AG04449 (cell line): ENCODE measurements around the gene PTPRT.

Experiments used
- CTCF ChIA-PET: fragments of 350-600 bp; formaldehyde crosslinking; extraction: SDS; loops from one replicate; lab custom pipeline; 2021; ENCODE audit warnings: antibody characterized with exemption; lab: Yijun Ruan, JAX
- POLR2A ChIA-PET: fragments of 400-600, 350-600 bp; formaldehyde crosslinking; extraction: SDS; loops from one replicate; lab custom pipeline; 2020; ENCODE audit warnings: antibody characterized with exemption, inconsistent platforms; lab: Yijun Ruan, JAX
- DNase-seq: peaks from one replicate; pipeline ENCODE4 v3.0.0-alpha.2; 2010; ENCODE audit warnings: low read depth, low spot score
- H3K4me3 ChIP-seq: 2 replicates; pipeline ENCODE4 v1.5.1; 2011; ENCODE audit warnings: low read depth, mild to moderate bottlenecking, control low read depth, low read length
- TF ChIP-seq, protein P1 (sequence below): IDR thresholded peaks from one replicate; pipeline ENCODE4 v1.5.1; 2011; ENCODE audit warnings: mild to moderate bottlenecking, moderate library complexity, low read length, control low read depth, inconsistent platforms; ENCODE audit not compliant: insufficient read depth; ENCODE audit errors: missing control alignments

Gene PTPRT

DNA sequence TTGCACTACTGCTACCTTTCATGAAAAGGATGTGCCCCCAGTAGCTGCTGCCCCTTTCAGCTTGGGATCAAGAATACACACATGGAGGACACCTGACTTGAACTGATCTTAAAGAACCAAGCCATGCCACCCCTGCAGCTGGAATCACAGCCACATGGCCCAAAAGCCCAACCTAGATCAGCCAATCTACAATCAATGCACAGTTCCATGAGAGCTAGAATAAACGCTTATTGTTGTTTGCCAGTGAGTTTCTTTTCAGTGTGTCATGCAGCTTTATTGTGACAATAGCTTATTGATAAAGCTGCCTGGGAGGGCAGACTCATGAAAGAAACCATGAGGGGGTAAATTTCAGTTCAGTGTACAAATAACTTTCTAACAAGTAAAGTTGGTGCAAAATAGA is 397.7 kb downstream of the PTPRT start:
- DNase-seq: no peak
- ChIA-PET POLR2A (no interaction called here), CTCF (no interaction called here)
- H3K4me3 ChIP-seq: no peak overlapping the region
- TF ChIP-seq, protein P1, sequence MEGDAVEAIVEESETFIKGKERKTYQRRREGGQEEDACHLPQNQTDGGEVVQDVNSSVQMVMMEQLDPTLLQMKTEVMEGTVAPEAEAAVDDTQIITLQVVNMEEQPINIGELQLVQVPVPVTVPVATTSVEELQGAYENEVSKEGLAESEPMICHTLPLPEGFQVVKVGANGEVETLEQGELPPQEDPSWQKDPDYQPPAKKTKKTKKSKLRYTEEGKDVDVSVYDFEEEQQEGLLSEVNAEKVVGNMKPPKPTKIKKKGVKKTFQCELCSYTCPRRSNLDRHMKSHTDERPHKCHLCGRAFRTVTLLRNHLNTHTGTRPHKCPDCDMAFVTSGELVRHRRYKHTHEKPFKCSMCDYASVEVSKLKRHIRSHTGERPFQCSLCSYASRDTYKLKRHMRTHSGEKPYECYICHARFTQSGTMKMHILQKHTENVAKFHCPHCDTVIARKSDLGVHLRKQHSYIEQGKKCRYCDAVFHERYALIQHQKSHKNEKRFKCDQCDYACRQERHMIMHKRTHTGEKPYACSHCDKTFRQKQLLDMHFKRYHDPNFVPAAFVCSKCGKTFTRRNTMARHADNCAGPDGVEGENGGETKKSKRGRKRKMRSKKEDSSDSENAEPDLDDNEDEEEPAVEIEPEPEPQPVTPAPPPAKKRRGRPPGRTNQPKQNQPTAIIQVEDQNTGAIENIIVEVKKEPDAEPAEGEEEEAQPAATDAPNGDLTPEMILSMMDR: no peak

DNA sequence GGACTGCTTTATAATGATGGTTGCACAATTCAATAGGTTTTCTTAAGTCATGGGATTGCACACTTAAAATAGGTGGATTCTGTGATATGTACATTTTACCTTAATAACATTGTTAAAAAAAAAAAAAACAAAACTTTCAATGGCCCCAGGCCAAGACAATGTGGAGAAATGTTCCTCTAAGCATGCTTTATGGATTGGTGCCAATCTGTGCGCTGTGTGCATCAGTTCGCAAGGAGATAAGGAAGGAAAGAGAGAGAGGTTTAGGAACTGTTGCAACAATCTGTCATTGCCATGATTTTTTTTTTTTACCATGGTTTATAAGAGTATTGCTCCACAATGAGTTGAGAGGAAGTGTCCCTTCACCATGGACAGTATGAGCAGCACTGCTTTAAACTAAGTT is 399.6 kb downstream of the PTPRT start:
- ChIA-PET CTCF (no interaction called here), POLR2A (no interaction called here)
- TF ChIP-seq, protein P1: no peak
- no peak for DNase-seq
- H3K4me3 ChIP-seq: no peak overlapping the region

DNA sequence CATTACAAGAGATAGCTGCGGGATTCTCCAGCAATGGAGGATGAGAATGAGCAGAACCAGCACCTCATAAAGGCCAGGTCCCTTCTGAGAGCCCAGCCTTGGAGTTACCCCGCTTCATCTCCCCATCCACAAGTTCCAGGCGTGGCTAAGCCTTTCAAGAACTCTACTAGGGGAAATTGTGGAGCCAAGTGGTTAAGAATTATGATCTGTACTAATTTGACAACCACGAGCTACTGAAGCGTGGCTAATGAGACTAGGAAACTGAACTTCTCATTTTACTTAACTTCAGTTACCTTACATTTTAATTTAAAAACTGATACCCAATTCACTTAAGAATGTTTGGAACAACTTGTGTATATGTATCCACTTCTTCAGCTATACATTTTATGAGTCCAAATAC is 401.0 kb downstream of the PTPRT start:
- ChIA-PET POLR2A (no interaction called here), CTCF (no interaction called here)
- DNase-seq: no peak

DNA sequence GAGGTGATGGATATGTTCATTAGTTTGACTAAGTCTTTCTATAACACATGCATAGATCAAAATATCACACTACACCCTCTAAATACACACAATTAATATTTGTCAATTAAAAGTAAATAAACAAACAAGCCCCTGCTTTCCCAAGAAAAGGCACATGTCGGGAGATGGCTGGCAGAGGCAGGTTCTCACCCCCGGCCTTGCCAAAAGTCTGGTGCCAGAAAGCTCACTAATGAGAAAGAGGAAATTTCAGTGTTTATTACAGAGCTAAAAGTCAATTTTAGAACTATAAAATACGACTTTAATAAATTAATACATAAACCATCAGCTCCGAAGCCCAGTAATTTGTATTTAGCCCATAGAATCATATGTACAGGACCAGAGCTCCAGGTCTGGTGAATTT is 404.7 kb downstream of the PTPRT start:
- ChIA-PET CTCF (no interaction called here), POLR2A (no interaction called here)
- no peak overlapping the region for H3K4me3 ChIP-seq
- no peak for DNase-seq
- TF ChIP-seq, protein P1: no peak

More for the DNA sequence above, 401.0 kb downstream of the PTPRT start:
- no peak overlapping the region for H3K4me3 ChIP-seq
- TF ChIP-seq, protein P1: no peak

DNA sequence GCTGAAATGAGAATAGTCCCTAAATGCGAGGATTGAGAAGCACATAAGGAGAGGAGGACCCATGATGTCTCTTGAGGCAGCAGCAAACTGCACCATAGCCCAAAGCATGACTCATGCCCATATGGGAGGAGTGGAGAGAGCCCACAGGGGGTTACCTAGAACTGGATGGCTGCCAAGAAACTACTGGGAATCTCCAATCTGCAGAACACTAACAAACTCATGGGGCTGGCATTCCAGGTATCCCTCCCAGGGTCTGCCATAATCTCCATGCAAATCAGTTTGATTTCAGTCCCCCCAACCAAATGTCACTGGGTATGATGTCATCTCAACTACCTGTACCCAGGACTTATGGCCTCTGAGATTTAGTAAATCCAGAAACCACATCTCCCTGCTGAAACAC is 410.5 kb downstream of the PTPRT start:
- TF ChIP-seq, protein P1: no peak
- DNase-seq: no peak
- ChIA-PET CTCF (no interaction called here), POLR2A (no interaction called here)
- H3K4me3 ChIP-seq: no peak overlapping the region

DNA sequence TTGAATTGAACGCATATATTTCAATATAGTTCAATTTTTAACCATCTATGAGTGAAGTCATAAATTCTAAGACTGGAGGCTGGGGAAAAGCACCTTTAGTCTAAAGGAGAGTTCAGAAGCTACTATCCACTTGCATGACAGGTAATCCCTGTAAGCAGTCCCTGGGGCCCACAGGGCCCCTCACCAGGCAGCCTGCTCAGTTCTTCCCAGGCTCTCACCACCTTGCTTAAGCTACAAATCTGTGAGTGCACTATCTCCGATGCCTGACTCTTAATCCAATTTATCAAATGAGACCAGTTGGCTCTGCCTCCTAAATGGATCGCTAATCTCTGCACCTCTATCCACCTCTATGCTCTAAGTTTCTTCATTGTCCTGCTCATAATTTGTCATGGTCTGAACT is 413.8 kb downstream of the PTPRT start:
- no peak overlapping the region for H3K4me3 ChIP-seq
- TF ChIP-seq, protein P1: no peak
- ChIA-PET POLR2A (no interaction called here), CTCF (no interaction called here)
- no peak for DNase-seq
